Measurements from ENCODE around the gene TTLL11.

DNA sequence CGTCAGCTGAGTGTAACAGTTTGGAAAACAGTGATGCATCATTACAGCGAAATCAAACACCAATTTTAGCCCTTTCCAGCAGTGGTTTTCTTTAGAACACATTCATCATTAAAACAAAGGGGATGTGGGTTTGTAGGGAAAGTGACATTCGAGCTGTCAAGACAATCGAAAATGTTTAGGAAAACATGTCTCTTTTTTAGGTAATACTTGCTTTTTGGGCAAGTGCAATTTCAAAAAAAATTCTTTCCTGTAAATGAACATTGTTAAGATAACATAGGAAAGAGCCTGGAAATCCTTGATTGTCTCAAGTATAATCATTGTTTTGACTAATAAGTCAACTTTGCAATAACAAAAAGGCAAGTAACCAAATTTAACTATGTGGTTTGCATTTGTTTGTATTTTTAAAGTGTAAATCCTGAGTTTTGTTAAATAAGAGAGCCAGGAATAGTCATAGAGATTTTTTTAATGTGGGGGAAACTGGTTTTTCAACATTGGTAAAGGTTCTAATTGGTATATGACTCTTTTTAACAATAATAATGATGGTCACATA is 182.5 kb downstream of the TTLL11 start:
- TF ChIP-seq, protein P1, sequence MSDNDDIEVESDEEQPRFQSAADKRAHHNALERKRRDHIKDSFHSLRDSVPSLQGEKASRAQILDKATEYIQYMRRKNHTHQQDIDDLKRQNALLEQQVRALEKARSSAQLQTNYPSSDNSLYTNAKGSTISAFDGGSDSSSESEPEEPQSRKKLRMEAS (IDR thresholded peaks at IDR 0.05), result no peak
- TF ChIP-seq NFIC (IDR thresholded peaks at IDR 0.05) (no peak), TAF1 (IDR thresholded peaks at IDR 0.05; ENCODE audit: low read depth) (no peak), USF1 (IDR thresholded peaks at IDR 0.05) (no peak), CEBPB (IDR thresholded peaks at IDR 0.05) (no peak), EP300 (IDR thresholded peaks at IDR 0.05; ENCODE audit: borderline replicate concordance) (no peak), TCF12 (IDR thresholded peaks at IDR 0.05; ENCODE audit: low read depth) (no peak), CREB1 (IDR thresholded peaks at IDR 0.05; ENCODE audit: low read depth) (no peak), RAD21 (IDR thresholded peaks at IDR 0.05; ENCODE audit: low read depth) (no peak), YY1 (IDR thresholded peaks at IDR 0.05; ENCODE audit: low read depth) (no peak), REST (IDR thresholded peaks at IDR 0.05; ENCODE audit: low read depth) (no peak), FOXM1 (IDR thresholded peaks at IDR 0.05; ENCODE audit: borderline replicate concordance, low read depth) (no peak), TEAD4 (IDR thresholded peaks at IDR 0.05) (no peak), EGR1 (IDR thresholded peaks at IDR 0.05) (no peak)

Measured in Ishikawa (cell line).